ENCODE results near the gene TLE5.
"Not testable (repeated sequence)": the region's sequence is repeated elsewhere in the genome, so short reads cannot be mapped to it uniquely, and the experiment has no call there.

Gene TLE5

GRCh38 chr19:3064011-3064330 lies 1.7 kb upstream of the TLE5 start:
- FAIRE-seq (peak; percentile 39), DNase-seq (ENCODE audit: insufficient read length, low spot score) (no peak)

GRCh38 chr19:3061182-3062161 lies 823 bp downstream of the TLE5 start:
- DNase-seq (ENCODE audit: insufficient read length, low spot score) (peak; percentile 78), FAIRE-seq (peak; percentile 23)

DNA sequence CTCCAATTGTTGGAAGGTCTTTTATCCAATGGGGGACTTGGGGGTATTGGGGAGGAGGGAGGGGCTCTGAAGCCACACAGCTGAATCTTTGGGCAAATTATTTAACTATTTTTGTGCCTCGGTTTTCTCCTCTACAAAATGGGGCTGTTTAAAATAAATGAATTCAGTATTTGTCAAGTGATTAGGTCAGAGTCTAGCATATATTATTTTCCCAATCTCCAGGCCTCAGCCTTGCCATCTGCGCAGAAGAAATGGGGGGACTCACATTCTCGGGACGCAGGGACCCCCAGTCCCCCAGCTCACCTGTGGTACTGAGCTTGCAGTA lies 1.5 kb downstream of the TLE5 start:
- DNase-seq (ENCODE audit: insufficient read length, low spot score) (no peak), FAIRE-seq (no peak)

DNA sequence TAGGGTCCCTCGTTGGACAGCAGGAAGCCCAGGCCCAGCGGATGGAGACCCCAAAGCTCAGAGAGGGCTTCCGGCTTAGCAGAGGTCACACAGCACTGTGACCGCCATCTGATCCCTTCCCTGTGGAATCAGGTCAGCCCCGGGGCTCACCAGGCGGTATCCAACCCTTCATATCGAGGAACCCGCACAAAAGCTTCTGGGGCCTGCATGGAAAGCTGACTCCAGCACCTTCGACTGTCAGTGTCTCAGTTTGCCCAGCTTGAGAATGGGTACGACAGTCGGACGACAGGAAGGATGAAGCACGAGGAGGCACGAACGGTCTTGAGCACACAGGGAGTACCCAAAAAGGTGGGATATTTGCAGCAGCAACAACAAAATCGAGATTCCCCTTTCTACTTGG lies 2.6 kb downstream of the TLE5 start:
- FAIRE-seq (no peak), DNase-seq (ENCODE audit: insufficient read length, low spot score) (no peak)

DNA sequence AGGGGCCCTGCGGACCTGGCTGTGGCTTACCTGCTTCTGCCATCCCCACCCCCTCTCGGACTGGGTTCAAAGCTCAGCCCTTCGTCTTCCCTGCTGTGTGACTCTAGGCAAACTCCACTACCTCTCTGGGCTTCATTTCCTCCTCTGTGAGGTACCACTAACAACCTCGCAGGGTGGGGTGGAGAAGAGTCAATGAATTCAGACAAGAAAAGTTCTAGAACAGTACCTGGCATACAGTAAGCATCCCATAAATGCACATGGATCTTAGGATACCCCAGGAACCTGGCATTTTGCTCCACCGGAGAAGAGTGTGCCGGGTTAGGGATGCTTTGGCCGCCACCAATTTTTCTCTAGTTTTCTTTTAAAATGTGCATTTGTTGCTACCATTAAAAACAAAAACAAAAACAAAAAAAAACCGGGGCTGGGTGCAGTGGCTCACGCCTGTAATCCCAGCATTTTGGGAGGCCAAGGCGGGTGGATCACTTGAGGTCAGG lies 3.4 kb downstream of the TLE5 start:
- FAIRE-seq (no peak), DNase-seq (ENCODE audit: insufficient read length, low spot score) (no peak)

- FAIRE-seq (no peak), DNase-seq (ENCODE audit: insufficient read length, low spot score) (no peak)
Observed at GRCh38 chr19:3058009-3058820, 4.1 kb downstream of the TLE5 start.

DNA sequence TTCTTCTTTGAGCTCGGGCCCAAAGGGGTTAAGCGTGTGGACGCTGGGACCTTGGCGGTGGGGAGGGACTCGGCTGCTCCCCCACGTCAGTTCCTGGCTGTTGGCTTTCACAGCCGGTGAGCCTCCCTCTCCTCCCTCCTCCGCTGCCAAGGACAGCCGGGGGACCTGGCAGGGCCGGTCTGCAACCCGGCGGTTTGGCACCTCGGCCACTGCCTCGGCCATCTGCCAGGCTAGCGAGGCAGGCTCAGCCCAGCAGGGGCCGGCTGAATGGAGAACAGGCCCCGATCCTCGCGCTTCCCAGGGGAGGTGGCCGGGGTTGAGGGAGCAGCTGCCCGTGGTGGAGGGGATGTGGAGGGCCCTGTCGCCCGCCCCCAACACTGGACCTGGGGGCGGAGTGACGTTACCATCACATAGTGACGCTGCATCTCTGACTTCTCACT lies 5.0 kb downstream of the TLE5 start:
- DNase-seq (ENCODE audit: insufficient read length, low spot score) (no peak), FAIRE-seq (no peak)

DNA sequence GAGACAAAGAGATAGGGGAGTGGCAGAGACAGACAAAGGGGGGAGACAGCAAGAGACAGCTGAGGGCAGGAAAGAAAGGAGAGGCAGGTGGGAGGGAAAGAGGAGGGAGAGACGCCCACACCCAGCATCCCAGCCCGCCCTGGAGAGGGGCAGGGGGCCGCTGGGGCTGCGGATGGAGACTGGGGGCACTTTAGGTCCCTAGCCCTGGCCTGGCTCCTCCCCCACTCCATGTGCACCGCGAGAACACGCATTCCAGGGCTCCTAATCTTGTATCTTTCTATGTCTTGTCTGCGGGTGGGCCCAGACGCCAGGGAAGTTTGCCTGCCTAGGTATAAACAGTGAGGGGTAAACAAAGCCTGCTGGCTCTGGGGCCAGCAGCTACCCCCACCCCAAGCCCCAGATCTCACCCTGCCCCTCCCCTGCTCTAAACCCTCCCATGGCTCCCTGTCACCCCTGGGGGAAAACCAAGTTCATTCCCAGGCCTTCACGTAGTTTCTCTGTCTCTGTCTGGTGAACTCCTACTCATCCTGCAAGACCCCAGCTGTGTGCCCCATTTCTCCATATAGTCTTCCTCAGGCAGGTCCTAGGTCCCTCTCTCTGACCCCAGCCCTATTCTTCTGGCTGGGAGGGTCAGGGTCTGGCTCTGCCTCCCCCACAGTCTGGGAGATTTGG lies 5.7 kb downstream of the TLE5 start:
- no peak for FAIRE-seq
- no peak for DNase-seq (ENCODE audit: insufficient read length, low spot score)

DNA sequence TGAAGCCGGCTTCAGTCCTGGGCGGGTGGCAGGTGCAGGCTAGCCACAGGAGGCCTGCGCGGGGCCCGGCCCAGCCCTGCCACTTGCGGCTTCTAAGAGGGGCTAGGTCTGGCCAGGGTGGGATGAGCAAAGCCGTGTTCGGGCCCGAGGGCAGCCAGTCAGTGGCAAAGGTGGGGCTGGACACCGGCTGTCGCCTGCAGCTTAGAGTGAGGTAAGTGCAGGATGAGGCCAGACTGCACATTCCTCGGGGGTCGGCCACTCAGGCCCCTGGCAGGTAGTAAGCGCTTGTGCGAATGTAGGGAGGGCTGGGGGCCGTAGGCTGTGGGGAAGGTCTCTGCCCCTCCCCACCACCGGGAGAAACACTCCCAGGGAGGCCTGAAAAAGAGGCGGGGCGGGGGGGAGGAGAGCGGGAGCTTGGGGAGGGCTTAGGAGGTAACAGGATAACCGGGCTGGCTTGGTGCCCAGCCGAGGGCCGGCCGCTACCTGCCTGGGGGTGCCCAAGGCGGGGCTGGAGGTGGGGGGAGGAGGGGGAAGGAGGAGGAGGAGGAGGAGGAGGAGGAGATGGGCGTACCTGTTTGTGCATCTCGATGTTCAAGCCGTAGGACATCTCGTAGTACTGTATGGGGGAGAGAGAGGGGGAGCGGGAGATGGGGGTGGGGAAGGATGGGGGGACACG lies 6.4 kb downstream of the TLE5 start:
- FAIRE-seq: no peak
- DNase-seq (ENCODE audit: insufficient read length, low spot score): no peak

- no peak for FAIRE-seq
- DNase-seq (ENCODE audit: insufficient read length, low spot score): no peak
Observed at GRCh38 chr19:3054972-3055740, 7.1 kb downstream of the TLE5 start.

DNA sequence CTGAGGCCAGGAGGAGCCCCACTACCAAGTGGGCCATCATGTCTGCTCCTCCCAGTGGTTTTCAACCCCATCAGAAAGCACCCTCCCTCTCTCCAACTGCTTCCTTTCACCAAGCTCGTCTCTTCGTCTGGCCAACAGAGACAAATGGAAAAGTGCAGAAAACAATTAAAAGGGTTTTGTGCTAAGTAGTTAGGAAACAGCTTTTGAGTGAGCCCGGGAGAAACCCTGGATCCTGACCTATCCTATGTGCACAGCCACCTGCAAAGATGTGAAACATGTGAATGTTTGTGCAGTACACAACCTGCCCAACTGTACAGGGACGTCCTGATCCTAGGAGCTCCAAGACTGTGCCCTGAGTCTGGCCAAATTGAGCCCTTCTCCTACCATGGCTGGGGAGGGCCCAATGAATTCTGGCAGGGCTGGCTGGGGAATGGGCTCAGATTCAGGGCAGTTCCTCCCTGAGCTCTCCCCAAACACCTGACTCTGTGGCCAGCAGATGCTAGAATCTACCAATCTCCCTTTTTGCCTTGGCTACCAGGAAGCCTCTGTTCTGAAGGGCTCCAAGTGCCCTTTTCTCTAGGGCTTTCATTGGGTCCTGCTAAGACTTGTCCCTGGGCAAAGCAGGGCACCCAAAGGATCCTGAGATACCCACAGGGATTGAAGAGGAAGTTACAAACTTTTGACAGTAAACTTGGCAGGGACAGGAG lies 7.9 kb downstream of the TLE5 start:
- FAIRE-seq: no peak
- no peak for DNase-seq (ENCODE audit: insufficient read length, low spot score)

GRCh38 chr19:3053780-3054179 lies 8.5 kb downstream of the TLE5 start:
- FAIRE-seq (no peak), DNase-seq (ENCODE audit: insufficient read length, low spot score) (no peak)

- DNase-seq (ENCODE audit: insufficient read length, low spot score) (no peak), FAIRE-seq (no peak)
Observed at GRCh38 chr19:3053218-3053621, 9.1 kb downstream of the TLE5 start.

DNA sequence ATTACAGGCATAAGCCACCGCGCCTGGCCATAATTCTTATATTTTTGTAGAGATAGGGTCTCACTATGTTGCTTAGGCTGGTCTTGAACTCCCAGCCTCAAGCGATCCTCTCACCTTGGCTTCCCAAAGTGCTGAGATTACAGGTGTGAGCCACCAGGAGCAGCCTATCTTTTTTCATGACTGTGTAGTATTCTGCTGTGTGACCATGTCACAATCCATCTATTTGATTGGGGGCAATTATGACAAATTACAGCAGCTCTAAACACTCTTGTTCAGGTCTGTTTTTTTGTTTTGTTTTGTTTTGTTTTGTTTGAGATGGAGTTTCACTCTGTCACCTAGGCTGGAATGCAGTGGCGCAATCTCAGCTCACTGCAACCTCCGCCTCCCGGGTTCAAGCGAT lies 12.3 kb downstream of the TLE5 start:
- not testable (repeated sequence) for FAIRE-seq; DNase-seq (ENCODE audit: insufficient read length, low spot score)

GRCh38 chr19:3049089-3049488 lies 13.2 kb downstream of the TLE5 start:
- no peak for DNase-seq (ENCODE audit: insufficient read length, low spot score)
- no peak for FAIRE-seq

- no peak for DNase-seq (ENCODE audit: insufficient read length, low spot score)
- FAIRE-seq: no peak
Observed at GRCh38 chr19:3048190-3048533, 14.1 kb downstream of the TLE5 start.

DNA sequence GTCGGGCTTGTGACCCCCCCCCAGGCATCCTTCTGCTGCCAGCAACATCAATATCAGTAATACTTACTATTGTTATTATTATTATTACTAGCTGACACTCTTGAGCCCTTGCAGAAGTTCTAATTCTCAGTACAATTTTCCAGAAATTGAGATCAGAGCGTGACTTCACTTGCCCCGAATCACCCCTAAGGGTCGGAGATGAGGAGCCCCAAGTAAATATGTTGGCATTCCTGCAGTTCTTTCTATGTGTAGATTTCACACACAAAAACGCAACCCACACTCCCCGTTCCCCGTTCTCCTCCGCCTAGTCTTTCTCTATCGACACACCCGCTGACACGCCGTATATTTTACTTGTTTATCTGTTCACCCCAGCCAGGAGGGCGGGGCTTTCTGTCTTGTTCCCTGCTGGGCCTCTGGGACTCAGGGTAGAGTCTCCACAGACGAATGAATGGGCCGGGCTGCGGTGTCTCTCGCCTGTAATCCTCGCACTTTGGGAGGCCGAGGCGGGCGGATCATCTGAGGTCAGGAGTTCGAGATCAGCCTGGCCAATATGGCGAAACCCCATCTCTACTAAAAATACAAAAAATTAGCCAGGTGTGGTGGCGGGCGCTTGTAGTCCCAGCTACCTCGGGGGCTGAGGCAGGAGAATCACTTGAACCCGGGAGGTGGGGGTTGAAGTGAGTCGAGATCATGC lies 14.7 kb downstream of the TLE5 start:
- DNase-seq (ENCODE audit: insufficient read length, low spot score) (peak; percentile 48), FAIRE-seq (peak; percentile 39)

DNA sequence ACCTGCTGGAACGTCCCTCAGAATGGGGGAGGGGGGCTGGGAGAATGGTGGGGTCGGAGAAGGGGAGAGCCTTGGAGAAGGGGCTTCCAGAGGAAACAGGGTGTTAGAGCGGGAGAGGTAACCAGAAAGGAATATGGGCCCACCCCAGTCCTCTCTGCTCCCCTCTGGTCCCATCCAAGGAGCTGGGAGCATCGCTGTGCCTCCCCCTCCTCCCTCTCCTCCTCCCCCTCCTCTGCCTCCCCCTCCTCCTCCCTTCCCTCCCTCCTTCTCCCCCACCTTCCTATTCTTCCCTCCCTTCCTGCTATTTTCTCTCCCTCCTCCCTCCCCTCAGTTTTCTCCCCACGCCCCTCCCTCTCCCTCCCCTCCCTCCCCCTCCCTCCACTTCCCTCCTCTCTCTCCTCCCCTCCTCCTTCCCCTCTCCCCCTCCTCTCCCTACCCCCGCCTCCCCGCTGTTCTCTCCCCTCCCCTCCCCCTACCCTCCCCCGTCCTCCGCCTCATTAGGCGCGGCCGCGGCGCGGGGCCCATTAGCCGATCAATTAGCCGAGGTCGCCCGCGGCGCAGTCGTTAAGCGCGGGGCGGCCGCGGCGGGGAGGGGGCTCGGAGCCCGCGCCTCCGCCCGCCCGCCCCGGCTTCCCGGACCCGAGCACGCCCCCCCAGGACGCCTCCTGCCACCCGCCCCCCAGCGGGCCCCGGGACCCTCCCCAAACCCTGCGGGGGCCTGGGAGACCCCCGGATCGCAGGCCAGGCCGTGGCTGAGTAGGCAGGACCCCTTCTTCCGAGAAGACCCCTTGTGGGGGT lies 15.4 kb downstream of the TLE5 start:
- DNase-seq (ENCODE audit: insufficient read length, low spot score) (no peak), FAIRE-seq (no peak)

All from GM19239 (cell line).